Liver (tissue), 9 donors: ENCODE measurements around the gene CUL3. TPM values are rescaled to one million over a fixed set of nuclear protein-coding genes. Genes with fewer than 3 reads are reported as not detected.

Experiments used
- DNase-seq: peaks from one replicate; pipeline ENCODE4 v3.0.0-alpha.2; 2017; ENCODE audit warnings: low spot score
- H3K27ac ChIP-seq, 2 donors: one replicate each; pipeline ENCODE4 v1.7.0; 2013; ENCODE audit warnings: inconsistent platforms in 2 of 2, low read length in 2 of 2, control low read depth in 1 of 2, low read depth in 1 of 2, mild to moderate bottlenecking in 1 of 2
- H3K27me3 ChIP-seq, 4 donors: one replicate each; pipeline versions ENCODE4 v1.6.1 to v1.7.0; 2013; ENCODE audit warnings: low read length in 3 of 4, inconsistent platforms in 1 of 4, mild to moderate bottlenecking in 1 of 4, moderate library complexity in 1 of 4; ENCODE audit not compliant: control insufficient read depth in 4 of 4, insufficient read depth in 4 of 4
- H3K36me3 ChIP-seq, 4 donors: one replicate each; pipeline versions ENCODE4 v1.6.1 to v1.7.0; 2013; ENCODE audit warnings: low read length in 3 of 4, mild to moderate bottlenecking in 3 of 4, low read depth in 1 of 4, moderate library complexity in 1 of 4; ENCODE audit not compliant: control insufficient read depth in 4 of 4, insufficient read depth in 3 of 4
- H3K4me1 ChIP-seq, 4 donors: one replicate each; pipeline versions ENCODE4 v1.6.1 to v1.7.0; 2013; ENCODE audit warnings: low read length in 3 of 4, mild to moderate bottlenecking in 3 of 4, moderate library complexity in 1 of 4; ENCODE audit not compliant: control insufficient read depth in 4 of 4, insufficient read depth in 4 of 4
- H3K4me3 ChIP-seq, 3 donors: one replicate each; pipeline versions ENCODE4 v1.6.1 to v1.7.0; 2013; ENCODE audit warnings: low read length in 3 of 3, control low read depth in 1 of 3, low read depth in 1 of 3, mild to moderate bottlenecking in 1 of 3
- H3K9ac ChIP-seq, 2 donors: one replicate each; pipeline ENCODE4 v1.7.0; 2013; ENCODE audit warnings: low read length in 2 of 2, mild to moderate bottlenecking in 2 of 2, moderate library complexity in 2 of 2, control low read depth in 1 of 2, low read depth in 1 of 2
- H3K9me3 ChIP-seq, 4 donors: one replicate each; pipeline versions ENCODE4 v1.6.1 to v1.7.0; 2013; ENCODE audit warnings: low read length in 3 of 4; ENCODE audit not compliant: control insufficient read depth in 4 of 4
- ATF3 ChIP-seq: IDR thresholded peaks from 2 replicates; pipeline ENCODE4 v1.6.1; 2016; ENCODE audit warnings: antibody characterized with exemption
- FOXA1 ChIP-seq: IDR thresholded peaks from 2 replicates; pipeline ENCODE4 v1.6.1; 2016; ENCODE audit warnings: antibody characterized with exemption
- FOXA2 ChIP-seq: IDR thresholded peaks from 2 replicates; pipeline ENCODE4 v1.6.1; 2016; ENCODE audit warnings: antibody characterized with exemption
- GABPA ChIP-seq, 2 donors: IDR thresholded peaks in 1 of 2; conservative IDR thresholded peaks in 1 of 2; 2 replicates each; pipeline ENCODE4 v1.6.1; 2016; ENCODE audit warnings: antibody characterized with exemption in 2 of 2, mild to moderate bottlenecking in 1 of 2, moderate library complexity in 1 of 2
- HNF4A ChIP-seq, 2 donors: conservative IDR thresholded peaks; 2 replicates each; pipeline ENCODE4 v1.6.1; 2016; ENCODE audit warnings: antibody characterized with exemption in 2 of 2, mild to moderate bottlenecking in 2 of 2
- HNF4G ChIP-seq: IDR thresholded peaks from 2 replicates; pipeline ENCODE4 v1.6.1; 2016; ENCODE audit warnings: antibody characterized with exemption
- JUND ChIP-seq, 2 donors: IDR thresholded peaks; 2 replicates each; pipeline ENCODE4 v1.6.1; 2016; ENCODE audit warnings: antibody characterized with exemption in 2 of 2
- NR2F2 ChIP-seq: IDR thresholded peaks from 2 replicates; pipeline ENCODE4 v1.6.1; 2016; ENCODE audit warnings: antibody characterized with exemption
- RAD21 ChIP-seq, 2 donors: IDR thresholded peaks; 2 replicates each; pipeline ENCODE4 v1.6.1; 2016; ENCODE audit warnings: antibody characterized with exemption in 2 of 2, mild to moderate bottlenecking in 2 of 2
- RXRA ChIP-seq, 2 donors: IDR thresholded peaks; 2 replicates each; pipeline ENCODE4 v1.6.1; 2017 to 2018; ENCODE audit warnings: antibody characterized with exemption in 2 of 2, mild to moderate bottlenecking in 1 of 2
- SP1 ChIP-seq: IDR thresholded peaks from 2 replicates; pipeline ENCODE4 v1.6.1; 2018; ENCODE audit warnings: antibody characterized with exemption, mild to moderate bottlenecking
- TAF1 ChIP-seq: conservative IDR thresholded peaks from 2 replicates; pipeline ENCODE4 v1.6.1; 2016; ENCODE audit warnings: antibody characterized with exemption, mild to moderate bottlenecking
- YY1 ChIP-seq: IDR thresholded peaks from 2 replicates; pipeline ENCODE4 v1.6.1; 2016; ENCODE audit warnings: antibody characterized with exemption, mild to moderate bottlenecking
- WGBS: extraction: QIAGEN DNeasy Blood & Tissue Kit; methylation state at CpG from one replicate; pipeline ENCODE4 v1.1.7; 2013; 5-methylcytosine and 5-hydroxymethylcytosine counted together
- polyA plus RNA-seq, 2 donors: library from polyadenylated mRNA; stranded (reverse) in 1 of 2; unstranded in 1 of 2; fragments of 200-250 nt in 1 of 2; fragments of >200 nt in 1 of 2; fragmentation: Nextera tagmentation in 1 of 2; extraction: Ambion mirVana in 1 of 2; gene quantifications; one replicate each; pipeline versions ENCODE4 v1.2.1 to v1.2.3, GENCODE V29; 2013 to 2015
- total RNA-seq, 2 donors: library from RNA; depleted of rRNA; stranded (reverse); fragments of >200 nt; gene quantifications; one replicate each; pipeline ENCODE4 v1.2.3, GENCODE V29; 2014
- TF ChIP-seq, protein P1 (sequence below): fragments of 150-350 bp; IDR thresholded peaks from 2 replicates; pipeline ENCODE4 v1.5.1; 2017; ENCODE audit warnings: improper control_type of control experiment, low read depth, low read length; ENCODE audit not compliant: missing input control
- TF ChIP-seq, protein P2 (sequence below): IDR thresholded peaks from 2 replicates; pipeline ENCODE4 v1.6.1; 2016; ENCODE audit warnings: antibody characterized with exemption, mild to moderate bottlenecking
- TF ChIP-seq, protein P3 (sequence below): IDR thresholded peaks from 2 replicates; pipeline ENCODE4 v1.6.1; 2016; ENCODE audit warnings: antibody characterized with exemption
- donor health status: healthy.
- donor health status: healthy.
- donor health status: healthy.
- donor health status: healthy.
- donor health status: healthy.

CUL3 gene
- total and polyA plus RNA-seq, 4 donors = 24.7 to 48.9 (median 33.1) TPM

DNA sequence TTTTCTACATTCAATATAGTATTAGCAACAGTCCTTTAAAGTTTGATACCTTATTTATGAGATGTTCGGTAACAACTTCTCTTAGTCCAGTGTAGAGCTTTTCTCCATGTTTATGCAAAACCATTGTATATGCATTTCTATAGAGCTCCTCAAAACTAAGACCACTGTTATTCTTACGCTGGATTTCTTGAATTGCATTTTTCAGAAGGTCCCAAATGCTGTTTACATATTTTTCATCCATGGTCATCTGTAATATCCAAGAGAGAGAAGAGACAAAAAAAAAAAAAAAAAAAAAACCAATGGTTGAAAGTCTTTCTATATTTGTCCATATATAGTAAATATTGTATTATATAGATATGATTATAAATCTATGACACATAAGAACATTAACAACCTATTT is 27.6 kb downstream of the CUL3 start:
- DNase-seq = no peak
- Histone ChIP-seq H3K9me3 (no peaks in the 10 kb centered on the region), H3K9ac (no peak overlapping the region), H3K4me1 (peaks cover 0 to 5% (median under 1%) of the 10 kb centered on the region in 4 donors), H3K4me3 (no peak overlapping the region), H3K27me3 (no peaks in the 10 kb centered on the region), H3K27ac (no peak overlapping the region), H3K36me3 (no peaks in the 10 kb centered on the region)
- 97% methylated on average over 2 of the region's 2 CpGs for WGBS
- TF ChIP-seq FOXA1 (no peak), HNF4G (no peak), JUND (IDR thresholded peaks at IDR 0.05) (no peak), RXRA (IDR thresholded peaks at IDR 0.05) (no peak), YY1 (no peak), HNF4A (conservative IDR thresholded peaks at IDR 0.05) (no peak)
- TF ChIP-seq, protein P1, sequence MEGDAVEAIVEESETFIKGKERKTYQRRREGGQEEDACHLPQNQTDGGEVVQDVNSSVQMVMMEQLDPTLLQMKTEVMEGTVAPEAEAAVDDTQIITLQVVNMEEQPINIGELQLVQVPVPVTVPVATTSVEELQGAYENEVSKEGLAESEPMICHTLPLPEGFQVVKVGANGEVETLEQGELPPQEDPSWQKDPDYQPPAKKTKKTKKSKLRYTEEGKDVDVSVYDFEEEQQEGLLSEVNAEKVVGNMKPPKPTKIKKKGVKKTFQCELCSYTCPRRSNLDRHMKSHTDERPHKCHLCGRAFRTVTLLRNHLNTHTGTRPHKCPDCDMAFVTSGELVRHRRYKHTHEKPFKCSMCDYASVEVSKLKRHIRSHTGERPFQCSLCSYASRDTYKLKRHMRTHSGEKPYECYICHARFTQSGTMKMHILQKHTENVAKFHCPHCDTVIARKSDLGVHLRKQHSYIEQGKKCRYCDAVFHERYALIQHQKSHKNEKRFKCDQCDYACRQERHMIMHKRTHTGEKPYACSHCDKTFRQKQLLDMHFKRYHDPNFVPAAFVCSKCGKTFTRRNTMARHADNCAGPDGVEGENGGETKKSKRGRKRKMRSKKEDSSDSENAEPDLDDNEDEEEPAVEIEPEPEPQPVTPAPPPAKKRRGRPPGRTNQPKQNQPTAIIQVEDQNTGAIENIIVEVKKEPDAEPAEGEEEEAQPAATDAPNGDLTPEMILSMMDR = no peak

GRCh38 chr2:224556381-224556780 is 28.8 kb downstream of the CUL3 start:
- no peaks in the 10 kb centered on the region for H3K36me3 ChIP-seq
- no peaks in the 10 kb centered on the region for H3K27me3 ChIP-seq
- no peak overlapping the region for H3K4me3 ChIP-seq
- H3K9me3 ChIP-seq = no peaks in the 10 kb centered on the region
- H3K4me1 ChIP-seq = peaks cover 0 to 1% (median 0%) of the 10 kb centered on the region in 4 donors
- no peak overlapping the region for H3K9ac ChIP-seq
- DNase-seq = no peak
- no peak for TF ChIP-seq RAD21 (IDR thresholded peaks at IDR 0.05)
- no peak for TF ChIP-seq ATF3
- no peak for TF ChIP-seq JUND (IDR thresholded peaks at IDR 0.05)
- no peak for TF ChIP-seq NR2F2
- no peak for TF ChIP-seq HNF4A (conservative IDR thresholded peaks at IDR 0.05)
- TF ChIP-seq TAF1 = no peak
- TF ChIP-seq, protein P2, sequence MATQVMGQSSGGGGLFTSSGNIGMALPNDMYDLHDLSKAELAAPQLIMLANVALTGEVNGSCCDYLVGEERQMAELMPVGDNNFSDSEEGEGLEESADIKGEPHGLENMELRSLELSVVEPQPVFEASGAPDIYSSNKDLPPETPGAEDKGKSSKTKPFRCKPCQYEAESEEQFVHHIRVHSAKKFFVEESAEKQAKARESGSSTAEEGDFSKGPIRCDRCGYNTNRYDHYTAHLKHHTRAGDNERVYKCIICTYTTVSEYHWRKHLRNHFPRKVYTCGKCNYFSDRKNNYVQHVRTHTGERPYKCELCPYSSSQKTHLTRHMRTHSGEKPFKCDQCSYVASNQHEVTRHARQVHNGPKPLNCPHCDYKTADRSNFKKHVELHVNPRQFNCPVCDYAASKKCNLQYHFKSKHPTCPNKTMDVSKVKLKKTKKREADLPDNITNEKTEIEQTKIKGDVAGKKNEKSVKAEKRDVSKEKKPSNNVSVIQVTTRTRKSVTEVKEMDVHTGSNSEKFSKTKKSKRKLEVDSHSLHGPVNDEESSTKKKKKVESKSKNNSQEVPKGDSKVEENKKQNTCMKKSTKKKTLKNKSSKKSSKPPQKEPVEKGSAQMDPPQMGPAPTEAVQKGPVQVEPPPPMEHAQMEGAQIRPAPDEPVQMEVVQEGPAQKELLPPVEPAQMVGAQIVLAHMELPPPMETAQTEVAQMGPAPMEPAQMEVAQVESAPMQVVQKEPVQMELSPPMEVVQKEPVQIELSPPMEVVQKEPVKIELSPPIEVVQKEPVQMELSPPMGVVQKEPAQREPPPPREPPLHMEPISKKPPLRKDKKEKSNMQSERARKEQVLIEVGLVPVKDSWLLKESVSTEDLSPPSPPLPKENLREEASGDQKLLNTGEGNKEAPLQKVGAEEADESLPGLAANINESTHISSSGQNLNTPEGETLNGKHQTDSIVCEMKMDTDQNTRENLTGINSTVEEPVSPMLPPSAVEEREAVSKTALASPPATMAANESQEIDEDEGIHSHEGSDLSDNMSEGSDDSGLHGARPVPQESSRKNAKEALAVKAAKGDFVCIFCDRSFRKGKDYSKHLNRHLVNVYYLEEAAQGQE = no peak
- H3K27ac ChIP-seq = no peak overlapping the region

DNA sequence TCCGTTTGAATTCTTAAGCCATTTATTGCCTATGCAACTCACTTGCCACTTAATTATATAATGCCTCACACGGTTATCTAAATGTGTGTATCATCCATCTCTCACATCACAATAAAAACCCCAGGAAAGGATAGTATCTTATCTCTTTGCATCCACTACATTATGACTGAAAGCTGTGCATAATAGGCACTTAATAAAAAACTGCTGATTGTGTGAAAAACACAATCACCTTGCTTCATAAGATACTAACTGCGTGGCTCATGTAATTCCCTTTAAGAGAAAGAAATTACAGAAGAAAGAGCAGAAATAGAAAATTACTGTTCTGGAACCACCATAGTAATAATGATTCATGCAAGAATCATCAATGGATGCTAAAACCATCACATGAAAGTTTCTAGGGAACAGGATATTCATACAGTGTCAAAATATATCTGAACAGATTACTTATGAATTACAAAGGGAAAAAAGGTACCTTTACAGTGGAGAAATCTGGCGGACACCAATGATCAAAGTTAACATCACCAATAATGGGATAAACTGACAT is 29.3 kb downstream of the CUL3 start:
- DNase-seq = no peak
- H3K4me3 ChIP-seq = no peak overlapping the region
- 96% methylated on average over 4 of the region's 4 CpGs for WGBS
- no peaks in the 10 kb centered on the region for H3K27me3 ChIP-seq
- no peak overlapping the region for H3K9ac ChIP-seq
- H3K9me3 ChIP-seq = no peaks in the 10 kb centered on the region
- no peak overlapping the region for H3K27ac ChIP-seq
- peaks cover 0 to 1% (median 0%) of the 10 kb centered on the region in 4 donors for H3K4me1 ChIP-seq
- no peaks in the 10 kb centered on the region for H3K36me3 ChIP-seq
- TF ChIP-seq ATF3 (no peak), TAF1 (no peak), SP1 (no peak), GABPA (IDR thresholded peaks at IDR 0.05 in 1 of 2, conservative IDR thresholded peaks at IDR 0.05 in 1 of 2) (no peak), FOXA2 (no peak), NR2F2 (no peak), JUND (IDR thresholded peaks at IDR 0.05) (no peak), HNF4G (no peak), HNF4A (conservative IDR thresholded peaks at IDR 0.05) (no peak)
- TF ChIP-seq, protein P3, sequence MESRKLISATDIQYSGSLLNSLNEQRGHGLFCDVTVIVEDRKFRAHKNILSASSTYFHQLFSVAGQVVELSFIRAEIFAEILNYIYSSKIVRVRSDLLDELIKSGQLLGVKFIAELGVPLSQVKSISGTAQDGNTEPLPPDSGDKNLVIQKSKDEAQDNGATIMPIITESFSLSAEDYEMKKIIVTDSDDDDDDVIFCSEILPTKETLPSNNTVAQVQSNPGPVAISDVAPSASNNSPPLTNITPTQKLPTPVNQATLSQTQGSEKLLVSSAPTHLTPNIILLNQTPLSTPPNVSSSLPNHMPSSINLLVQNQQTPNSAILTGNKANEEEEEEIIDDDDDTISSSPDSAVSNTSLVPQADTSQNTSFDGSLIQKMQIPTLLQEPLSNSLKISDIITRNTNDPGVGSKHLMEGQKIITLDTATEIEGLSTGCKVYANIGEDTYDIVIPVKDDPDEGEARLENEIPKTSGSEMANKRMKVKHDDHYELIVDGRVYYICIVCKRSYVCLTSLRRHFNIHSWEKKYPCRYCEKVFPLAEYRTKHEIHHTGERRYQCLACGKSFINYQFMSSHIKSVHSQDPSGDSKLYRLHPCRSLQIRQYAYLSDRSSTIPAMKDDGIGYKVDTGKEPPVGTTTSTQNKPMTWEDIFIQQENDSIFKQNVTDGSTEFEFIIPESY = no peak
- TF ChIP-seq, protein P2 = no peak
